HepG2 (cell line): Measurements from ENCODE around the gene HSP90AB1. TPM values are rescaled to one million over a fixed set of nuclear protein-coding genes. Genes with fewer than 3 reads are reported as not detected.

Source experiments
- ARNTL ChIP-seq: sonication (generic); formaldehyde crosslinking; IDR thresholded peaks from 2 replicates; pipeline ENCODE4 v1.4.0; 2020; ENCODE audit warnings: mild to moderate bottlenecking, missing genetic modification reagents
- ATF6 ChIP-seq: sonication (generic); formaldehyde crosslinking; conservative IDR thresholded peaks from 2 replicates; pipeline ENCODE4 v1.4.0; 2020; ENCODE audit warnings: missing genetic modification reagents
- CTCF ChIP-seq: sonication (generic); formaldehyde crosslinking; IDR thresholded peaks from 2 replicates; pipeline ENCODE4 v1.5.0; 2020; ENCODE audit warnings: mild to moderate bottlenecking, missing genetic modification reagents, moderate library complexity
- HNRNPH1 ChIP-seq: fragments of 200-400 bp; formaldehyde crosslinking; optimal IDR thresholded peaks from 2 replicates; pipeline ENCODE3; 2017; ENCODE audit warnings: mild to moderate bottlenecking, low read depth, low read length
- JUNB ChIP-seq: sonication (generic); formaldehyde crosslinking; IDR thresholded peaks from 2 replicates; pipeline ENCODE4 v1.8.0; 2022; ENCODE audit warnings: missing genetic modification reagents, mild to moderate bottlenecking, borderline replicate concordance
- XRCC5 ChIP-seq: fragments of 200-400 bp; formaldehyde crosslinking; optimal IDR thresholded peaks from 2 replicates; pipeline ENCODE3; 2017; ENCODE audit warnings: mild to moderate bottlenecking, low read length
- ZEB1 ChIP-seq: IDR thresholded peaks from 2 replicates; pipeline ENCODE4 v1.6.1; 2012; ENCODE audit warnings: mild to moderate bottlenecking, low read depth, inconsistent platforms; ENCODE audit not compliant: insufficient replicate concordance
- ZNF18 ChIP-seq: sonication (generic); formaldehyde crosslinking; IDR thresholded peaks from 2 replicates; pipeline ENCODE4 v1.8.0; 2022; ENCODE audit warnings: mild to moderate bottlenecking, missing genetic modification reagents; ENCODE audit not compliant: insufficient replicate concordance
- ZNF235 ChIP-seq: sonication (generic); formaldehyde crosslinking; IDR thresholded peaks from 2 replicates; pipeline ENCODE4 v1.8.1; 2023; ENCODE audit warnings: mild to moderate bottlenecking, missing genetic modification reagents, borderline replicate concordance
- ZNF329 ChIP-seq: sonication (generic); formaldehyde crosslinking; IDR thresholded peaks from 2 replicates; pipeline ENCODE4 v1.9.0; 2021; ENCODE audit warnings: low read depth, mild to moderate bottlenecking, missing genetic modification reagents
- ZNF414 ChIP-seq: sonication (generic); formaldehyde crosslinking; IDR thresholded peaks from 2 replicates; pipeline ENCODE4 v1.5.0; 2020; ENCODE audit warnings: missing genetic modification reagents
- ZNF564 ChIP-seq: sonication (generic); formaldehyde crosslinking; IDR thresholded peaks from 2 replicates; pipeline ENCODE4 v1.8.1; 2023; ENCODE audit warnings: mild to moderate bottlenecking, missing genetic modification reagents
- ZNF83 ChIP-seq: sonication (generic); formaldehyde crosslinking; IDR thresholded peaks from 2 replicates; pipeline ENCODE4 v1.4.0; 2020; ENCODE audit warnings: missing genetic modification reagents, mild to moderate bottlenecking, borderline replicate concordance
- polyA plus RNA-seq, 8 experiments: library from polyadenylated mRNA; depleted of rRNA in 3 of 8; stranded (reverse) in 7 of 8; unstranded in 1 of 8; fragments of >200 nt; fragmentation: Illumina TruSeq in 4 of 8; extraction: Trizol in 4 of 8; gene quantifications; 2 replicates each; pipeline versions ENCODE4 v1.2.1 to v1.2.3, GENCODE V29; 2011 to 2016; ENCODE audit warnings: low read depth in 4 of 8, missing spikeins in 1 of 8, mixed read lengths in 1 of 8; ENCODE audit not compliant: insufficient read depth in 1 of 8
- total RNA-seq, 5 experiments: library from RNA; depleted of rRNA; stranded (reverse); fragments of >200 nt; fragmentation: Illumina TruSeq; extraction: Trizol; gene quantifications; 2 replicates each; pipeline ENCODE4 v1.2.3, GENCODE V29; 2016; ENCODE audit warnings: low read depth in 1 of 5
- TF ChIP-seq, protein P1 (sequence below), 2 experiments: sonication (generic) in 1 of 2; formaldehyde crosslinking in 1 of 2; IDR thresholded peaks; 2 replicates each; pipeline versions ENCODE4 v1.6.1 to v1.9.0; 2014 to 2022; ENCODE audit warnings: antibody characterized with exemption in 1 of 2, borderline replicate concordance in 1 of 2, inconsistent platforms in 1 of 2, low read depth in 1 of 2, missing genetic modification reagents in 1 of 2

HSP90AB1 gene
- total and polyA plus RNA-seq, 2 of the 13 experiments (the other 11 are each of a cell fraction or from before 2014, with no cell fraction given) = 1,325 to 1,472 TPM

DNA sequence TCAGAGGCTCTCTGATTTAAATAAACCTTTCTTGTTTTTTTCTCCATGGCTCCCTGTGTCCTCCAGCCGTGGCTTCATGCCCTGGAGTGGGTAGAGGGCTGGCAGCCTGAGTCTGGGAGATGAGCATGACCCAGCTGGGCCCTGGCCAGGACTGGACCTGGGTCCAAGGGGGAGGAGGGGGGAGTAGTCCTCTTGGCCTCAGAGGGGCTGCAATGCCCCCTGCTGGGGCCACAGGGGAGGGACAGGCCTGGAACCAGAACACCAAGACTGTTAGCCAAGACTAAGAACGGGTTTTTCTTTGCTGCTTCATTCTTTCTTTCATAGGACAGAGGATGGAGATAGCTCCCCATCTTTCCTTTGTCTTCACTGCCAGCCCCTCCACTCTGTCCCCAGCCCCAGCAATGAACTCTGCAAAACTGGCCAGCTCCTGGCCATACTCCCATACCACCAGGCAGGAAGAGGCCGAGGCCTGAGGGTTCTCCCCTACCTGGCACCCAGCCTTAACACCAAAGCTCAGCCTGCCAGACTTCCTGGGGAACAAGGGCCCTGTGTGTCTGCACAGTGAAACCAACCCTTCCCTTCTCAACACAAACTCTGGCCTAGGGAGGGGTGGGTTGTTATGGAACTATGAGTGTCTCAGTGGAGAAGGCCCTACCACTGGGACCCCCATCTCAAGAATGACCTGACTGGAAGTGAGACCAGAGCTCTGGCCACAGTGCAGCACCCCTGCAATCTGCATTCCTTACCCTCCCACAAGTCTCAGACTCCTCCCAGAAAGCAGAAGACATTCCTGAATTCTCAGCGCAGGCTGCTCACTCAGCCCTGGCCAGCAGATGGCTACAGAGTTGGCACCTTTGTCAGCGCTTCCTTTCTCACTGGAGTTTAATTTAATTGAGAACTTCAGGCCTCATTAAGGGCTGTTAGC is 12.5 kb upstream of the HSP90AB1 start (continued):
- TF ChIP-seq ATF6 (CRISPR knock-in tag) (no peak), XRCC5 (peak; percentile 81), CTCF (CRISPR knock-in tag) (peak; percentile 98), ZNF18 (CRISPR knock-in tag) (no peak), ZNF329 (CRISPR knock-in tag) (no peak), ZEB1 (no peak), ZNF564 (CRISPR knock-in tag) (no peak), ZNF235 (CRISPR knock-in tag) (no peak), ARNTL (no peak), ZNF83 (CRISPR knock-in tag) (no peak), HNRNPH1 (no peak), JUNB (CRISPR knock-in tag) (no peak), ZNF414 (CRISPR knock-in tag) (0 out of 2 replicates have a peak, but pooled peaks have one; percentile 74)
- TF ChIP-seq, protein P1, sequence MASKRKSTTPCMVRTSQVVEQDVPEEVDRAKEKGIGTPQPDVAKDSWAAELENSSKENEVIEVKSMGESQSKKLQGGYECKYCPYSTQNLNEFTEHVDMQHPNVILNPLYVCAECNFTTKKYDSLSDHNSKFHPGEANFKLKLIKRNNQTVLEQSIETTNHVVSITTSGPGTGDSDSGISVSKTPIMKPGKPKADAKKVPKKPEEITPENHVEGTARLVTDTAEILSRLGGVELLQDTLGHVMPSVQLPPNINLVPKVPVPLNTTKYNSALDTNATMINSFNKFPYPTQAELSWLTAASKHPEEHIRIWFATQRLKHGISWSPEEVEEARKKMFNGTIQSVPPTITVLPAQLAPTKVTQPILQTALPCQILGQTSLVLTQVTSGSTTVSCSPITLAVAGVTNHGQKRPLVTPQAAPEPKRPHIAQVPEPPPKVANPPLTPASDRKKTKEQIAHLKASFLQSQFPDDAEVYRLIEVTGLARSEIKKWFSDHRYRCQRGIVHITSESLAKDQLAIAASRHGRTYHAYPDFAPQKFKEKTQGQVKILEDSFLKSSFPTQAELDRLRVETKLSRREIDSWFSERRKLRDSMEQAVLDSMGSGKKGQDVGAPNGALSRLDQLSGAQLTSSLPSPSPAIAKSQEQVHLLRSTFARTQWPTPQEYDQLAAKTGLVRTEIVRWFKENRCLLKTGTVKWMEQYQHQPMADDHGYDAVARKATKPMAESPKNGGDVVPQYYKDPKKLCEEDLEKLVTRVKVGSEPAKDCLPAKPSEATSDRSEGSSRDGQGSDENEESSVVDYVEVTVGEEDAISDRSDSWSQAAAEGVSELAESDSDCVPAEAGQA (IDR thresholded peaks at IDR 0.05; ENCODE audit: low read depth) = no peak
- TF ChIP-seq, protein P1 (CRISPR knock-in tag; IDR thresholded peaks at IDR 0.05; ENCODE audit: borderline replicate concordance) = no peak
